ENCODE results near the gene NFAT5. TPM values are rescaled to one million over a fixed set of nuclear protein-coding genes. Genes with fewer than 3 reads are reported as not detected.
"Not testable (repeated sequence)": the region's sequence is repeated elsewhere in the genome, so short reads cannot be mapped to it uniquely, and the experiment has no call there.

NFAT5 gene
- total RNA-seq, 1 donor from 2014 or later, result 13.9 TPM

- H3K27ac ChIP-seq (replicated peaks), result no peak overlapping the region
- no peaks in the 10 kb centered on the region for H3K27me3 ChIP-seq (ENCODE audit: low read depth)
- no peak for TF ChIP-seq CTCF (IDR thresholded peaks at IDR 0.05; ENCODE audit: borderline replicate concordance)
- no peaks in the 10 kb centered on the region for H3K36me3 ChIP-seq
- no peaks in the 10 kb centered on the region for H3K4me1 ChIP-seq
- H3K9me3 ChIP-seq (replicated peaks), result no peaks in the 10 kb centered on the region
- no peak overlapping the region for H3K4me3 ChIP-seq
- intact Hi-C loops (cut with micrococcal nuclease), result no loop called here
- DNase-seq, result no peak
Observed at GRCh38 chr16:69544088-69544487, 21.7 kb upstream of the NFAT5 start.

- DNase-seq, H3K4me3 ChIP-seq: not testable (repeated sequence)
Observed at GRCh38 chr16:69546663-69547062, 19.1 kb upstream of the NFAT5 start.

GRCh38 chr16:69553332-69553731, 12.4 kb upstream of the NFAT5 start:
- no peaks in the 10 kb centered on the region for H3K9me3 ChIP-seq (replicated peaks)
- intact Hi-C loops (cut with micrococcal nuclease), result no loop called here
- TF ChIP-seq CTCF (IDR thresholded peaks at IDR 0.05; ENCODE audit: borderline replicate concordance), result no peak

More at GRCh38 chr16:69546663-69547062, 19.1 kb upstream of the NFAT5 start:
- H3K4me1 ChIP-seq; H3K36me3 ChIP-seq; H3K9me3 ChIP-seq (replicated peaks); H3K27me3 ChIP-seq (ENCODE audit: low read depth); intact Hi-C loops (cut with micrococcal nuclease); H3K27ac ChIP-seq (replicated peaks): not testable (repeated sequence)

GRCh38 chr16:69554495-69554894, 11.3 kb upstream of the NFAT5 start:
- TF ChIP-seq CTCF (IDR thresholded peaks at IDR 0.05; ENCODE audit: borderline replicate concordance), result no peak
- Histone ChIP-seq H3K4me3 (no peak overlapping the region), H3K27ac (replicated peaks) (no peak overlapping the region), H3K9me3 (replicated peaks) (no peaks in the 10 kb centered on the region), H3K27me3 (ENCODE audit: low read depth) (no peaks in the 10 kb centered on the region), H3K36me3 (no peaks in the 10 kb centered on the region), H3K4me1 (no peaks in the 10 kb centered on the region)
- intact Hi-C loops (cut with micrococcal nuclease), result no loop called here
- DNase-seq, result no peak

More at GRCh38 chr16:69553332-69553731, 12.4 kb upstream of the NFAT5 start:
- no peak for DNase-seq
- no peaks in the 10 kb centered on the region for H3K27me3 ChIP-seq (ENCODE audit: low read depth)
- no peak overlapping the region for H3K4me3 ChIP-seq
- no peak overlapping the region for H3K27ac ChIP-seq (replicated peaks)
- no peaks in the 10 kb centered on the region for H3K4me1 ChIP-seq
- H3K36me3 ChIP-seq, result no peaks in the 10 kb centered on the region

- Histone ChIP-seq H3K4me1 (no peaks in the 10 kb centered on the region), H3K27me3 (ENCODE audit: low read depth) (no peaks in the 10 kb centered on the region)
- intact Hi-C loops (cut with micrococcal nuclease), result no loop called here
Observed at GRCh38 chr16:69555437-69555836, 10.3 kb upstream of the NFAT5 start.

GRCh38 chr16:69555867-69556266, 9.9 kb upstream of the NFAT5 start:
- no peaks in the 10 kb centered on the region for H3K36me3 ChIP-seq
- no peaks in the 10 kb centered on the region for H3K27me3 ChIP-seq (ENCODE audit: low read depth)
- intact Hi-C loops (cut with micrococcal nuclease), result no loop called here
- no peak for DNase-seq
- H3K9me3 ChIP-seq (replicated peaks), result no peaks in the 10 kb centered on the region
- TF ChIP-seq CTCF (IDR thresholded peaks at IDR 0.05; ENCODE audit: borderline replicate concordance), result no peak
- no peaks in the 10 kb centered on the region for H3K4me1 ChIP-seq
- no peak overlapping the region for H3K4me3 ChIP-seq
- H3K27ac ChIP-seq (replicated peaks), result no peak overlapping the region

More at GRCh38 chr16:69555437-69555836, 10.3 kb upstream of the NFAT5 start:
- Histone ChIP-seq H3K27ac (replicated peaks) (no peak overlapping the region), H3K4me3 (no peak overlapping the region), H3K9me3 (replicated peaks) (no peaks in the 10 kb centered on the region), H3K36me3 (no peaks in the 10 kb centered on the region)
- no peak for DNase-seq
- no peak for TF ChIP-seq CTCF (IDR thresholded peaks at IDR 0.05; ENCODE audit: borderline replicate concordance)

Data from left ventricle myocardium inferior (tissue), 1 donor.